DND-41 (cell line): Measurements from ENCODE around the gene GRWD1.

Experiments used
- EZH2 ChIP-seq: IDR thresholded peaks from 3 replicates; pipeline ENCODE4 v1.6.1; 2012; ENCODE audit warnings: borderline replicate concordance, low read depth, mild to moderate bottlenecking, moderate library complexity, low read length, inconsistent platforms; ENCODE audit not compliant: severe bottlenecking
- TF ChIP-seq, protein P1 (sequence below): IDR thresholded peaks from 2 replicates; pipeline ENCODE4 v1.5.1; 2012; ENCODE audit warnings: borderline replicate concordance, low read length, moderate library complexity, mild to moderate bottlenecking; ENCODE audit not compliant: poor library complexity, severe bottlenecking; ENCODE audit errors: extremely low read depth

DNA sequence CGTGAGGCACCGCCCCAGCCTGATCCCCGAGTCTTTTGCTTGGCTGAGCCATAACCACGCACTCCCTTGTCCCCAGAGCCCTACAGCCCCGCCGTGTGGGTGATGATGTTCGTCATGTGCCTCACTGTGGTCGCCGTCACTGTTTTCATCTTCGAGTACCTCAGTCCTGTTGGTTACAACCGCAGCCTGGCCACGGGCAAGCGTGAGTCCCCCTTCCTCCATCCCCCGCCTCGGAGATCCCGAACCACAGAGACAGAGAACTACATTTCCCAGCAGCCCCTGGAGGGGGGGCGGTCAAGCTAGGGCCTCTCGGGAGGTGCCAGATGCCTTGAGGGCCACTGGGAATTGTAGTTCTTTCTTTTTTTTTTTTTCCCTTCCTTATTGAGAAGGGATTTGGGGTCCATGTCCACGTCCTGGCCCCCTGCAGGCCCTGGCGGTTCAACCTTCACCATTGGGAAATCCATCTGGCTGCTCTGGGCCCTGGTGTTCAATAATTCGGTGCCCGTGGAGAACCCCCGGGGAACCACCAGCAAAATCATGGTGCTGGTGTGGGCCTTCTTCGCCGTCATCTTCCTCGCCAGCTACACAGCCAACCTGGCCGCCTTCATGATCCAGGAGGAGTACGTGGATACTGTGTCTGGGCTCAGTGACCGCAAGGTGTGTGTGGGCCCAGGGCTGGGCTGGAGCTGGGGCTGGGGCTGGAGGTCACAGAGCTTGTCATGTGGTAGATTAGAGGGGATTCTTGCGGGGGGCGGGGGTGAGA is 26.4 kb upstream of the GRWD1 start:
- TF ChIP-seq, protein P1, sequence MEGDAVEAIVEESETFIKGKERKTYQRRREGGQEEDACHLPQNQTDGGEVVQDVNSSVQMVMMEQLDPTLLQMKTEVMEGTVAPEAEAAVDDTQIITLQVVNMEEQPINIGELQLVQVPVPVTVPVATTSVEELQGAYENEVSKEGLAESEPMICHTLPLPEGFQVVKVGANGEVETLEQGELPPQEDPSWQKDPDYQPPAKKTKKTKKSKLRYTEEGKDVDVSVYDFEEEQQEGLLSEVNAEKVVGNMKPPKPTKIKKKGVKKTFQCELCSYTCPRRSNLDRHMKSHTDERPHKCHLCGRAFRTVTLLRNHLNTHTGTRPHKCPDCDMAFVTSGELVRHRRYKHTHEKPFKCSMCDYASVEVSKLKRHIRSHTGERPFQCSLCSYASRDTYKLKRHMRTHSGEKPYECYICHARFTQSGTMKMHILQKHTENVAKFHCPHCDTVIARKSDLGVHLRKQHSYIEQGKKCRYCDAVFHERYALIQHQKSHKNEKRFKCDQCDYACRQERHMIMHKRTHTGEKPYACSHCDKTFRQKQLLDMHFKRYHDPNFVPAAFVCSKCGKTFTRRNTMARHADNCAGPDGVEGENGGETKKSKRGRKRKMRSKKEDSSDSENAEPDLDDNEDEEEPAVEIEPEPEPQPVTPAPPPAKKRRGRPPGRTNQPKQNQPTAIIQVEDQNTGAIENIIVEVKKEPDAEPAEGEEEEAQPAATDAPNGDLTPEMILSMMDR, result no peak
- no peak for TF ChIP-seq EZH2
